Nephron progenitor cell (in vitro differentiated cells): ENCODE results near the gene MRGPRX4.
"Not testable (repeated sequence)": the region's sequence is repeated elsewhere in the genome, so short reads cannot be mapped to it uniquely, and the experiment has no call there.

Source experiments
- DNase-seq: peaks from one replicate; pipeline ENCODE4 v3.0.0; 2021
- H3K27ac Mint-ChIP-seq: 2 replicates; pipeline ENCODE4 v1.8.0; 2021; ENCODE audit warnings: mild to moderate bottlenecking, moderate library complexity, mixed read lengths
- H3K27me3 Mint-ChIP-seq: 2 replicates; pipeline ENCODE4 v1.8.0; 2021; ENCODE audit warnings: mild to moderate bottlenecking, low read depth, mixed read lengths; ENCODE audit not compliant: poor library complexity
- H3K36me3 Mint-ChIP-seq: 2 replicates; pipeline ENCODE4 v1.8.0; 2021; ENCODE audit warnings: low read depth, mixed read lengths
- H3K4me1 Mint-ChIP-seq: 2 replicates; pipeline ENCODE4 v1.8.0; 2021; ENCODE audit warnings: mixed read lengths
- H3K4me3 Mint-ChIP-seq: 2 replicates; pipeline ENCODE4 v1.8.0; 2021; ENCODE audit warnings: mild to moderate bottlenecking, moderate library complexity, mixed read lengths
- H3K9me3 Mint-ChIP-seq: 2 replicates; pipeline ENCODE4 v1.8.0; 2021; ENCODE audit warnings: mild to moderate bottlenecking, moderate library complexity, mixed read lengths
- CTCF ChIP-seq: fragments of 200-600 bp; sonication (generic); IDR thresholded peaks from 2 replicates; pipeline ENCODE4 v1.5.0; 2021; ENCODE audit warnings: antibody characterized with exemption

Gene MRGPRX4

GRCh38 chr11:18173225-18173866 lies 709 bp downstream of the MRGPRX4 start:
- DNase-seq = no peak
- TF ChIP-seq CTCF = no peak
- H3K4me1 Mint-ChIP-seq = no peaks in the 10 kb centered on the region
- H3K9me3 Mint-ChIP-seq = no peaks in the 10 kb centered on the region
- H3K4me3 Mint-ChIP-seq = no peak overlapping the region
- H3K27me3 Mint-ChIP-seq = peaks cover 44% of the 10 kb centered on the region
- H3K27ac Mint-ChIP-seq = no peak overlapping the region
- no peaks in the 10 kb centered on the region for H3K36me3 Mint-ChIP-seq

DNA sequence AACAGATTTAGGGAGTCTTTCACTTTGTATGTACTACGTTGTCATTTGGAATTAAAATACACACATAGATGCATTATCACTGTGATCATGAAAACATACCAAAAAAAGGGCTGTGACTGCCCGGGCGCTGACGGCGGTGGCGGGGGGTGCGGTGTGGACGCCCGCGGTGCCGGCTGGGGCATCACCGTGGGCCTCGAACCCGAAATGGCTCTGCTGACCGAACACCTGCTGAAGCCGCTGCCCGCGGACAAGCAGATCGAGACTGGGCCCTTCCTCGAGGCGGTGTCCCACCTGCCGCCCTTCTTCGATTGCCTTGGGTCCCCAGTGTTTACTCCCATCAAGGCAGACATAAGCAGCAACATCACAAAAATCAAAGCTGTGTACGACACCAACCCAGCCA lies 16.2 kb downstream of the MRGPRX4 start:
- DNase-seq = no peak
- Mint-ChIP-seq H3K4me1 (no peaks in the 10 kb centered on the region), H3K27ac (no peak overlapping the region), H3K27me3 (peaks cover 47% of the 10 kb centered on the region), H3K36me3 (no peaks in the 10 kb centered on the region), H3K9me3 (no peaks in the 10 kb centered on the region), H3K4me3 (no peak overlapping the region)
- no peak for TF ChIP-seq CTCF

- DNase-seq, H3K36me3 Mint-ChIP-seq, H3K9me3 Mint-ChIP-seq, H3K4me1 Mint-ChIP-seq, H3K4me3 Mint-ChIP-seq, H3K27ac Mint-ChIP-seq: not testable (repeated sequence)
- H3K27me3 Mint-ChIP-seq = peaks cover 53% of the 10 kb centered on the region
These were observed 17.0 kb downstream of the MRGPRX4 start for GRCh38 chr11:18189476-18190245.

DNA sequence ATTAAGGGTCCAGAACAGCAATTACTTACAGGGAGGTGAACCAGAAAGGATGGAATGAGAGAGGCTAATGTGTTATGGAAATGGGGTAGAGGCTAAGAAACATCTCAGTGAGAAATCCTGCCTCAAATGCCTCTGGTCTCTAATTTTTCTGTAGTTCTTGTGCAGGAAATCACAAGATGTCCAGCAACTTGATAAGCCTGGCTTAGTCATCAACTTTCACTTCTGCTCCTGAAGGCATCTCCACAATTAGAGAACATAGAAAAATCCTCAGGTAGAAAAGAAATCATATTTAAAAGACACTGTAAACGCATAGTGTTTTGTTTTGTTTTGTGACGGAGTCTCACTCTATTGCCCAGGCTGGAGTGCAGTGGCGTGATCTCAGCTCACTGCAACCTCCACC lies 18.7 kb downstream of the MRGPRX4 start:
- no peak overlapping the region for H3K27ac Mint-ChIP-seq
- no peaks in the 10 kb centered on the region for H3K4me1 Mint-ChIP-seq
- no peak for DNase-seq
- no peaks in the 10 kb centered on the region for H3K9me3 Mint-ChIP-seq
- peaks cover 41% of the 10 kb centered on the region for H3K27me3 Mint-ChIP-seq
- TF ChIP-seq CTCF = no peak
- no peak overlapping the region for H3K4me3 Mint-ChIP-seq
- no peaks in the 10 kb centered on the region for H3K36me3 Mint-ChIP-seq

GRCh38 chr11:18193010-18193409 lies 20.4 kb downstream of the MRGPRX4 start:
- H3K4me1 Mint-ChIP-seq = no peaks in the 10 kb centered on the region
- DNase-seq = no peak
- no peak for TF ChIP-seq CTCF
- no peaks in the 10 kb centered on the region for H3K9me3 Mint-ChIP-seq
- peaks cover 47% of the 10 kb centered on the region for H3K27me3 Mint-ChIP-seq
- H3K36me3 Mint-ChIP-seq = no peaks in the 10 kb centered on the region
- H3K27ac Mint-ChIP-seq = no peak overlapping the region
- no peak overlapping the region for H3K4me3 Mint-ChIP-seq

GRCh38 chr11:18196532-18196931 lies 23.9 kb downstream of the MRGPRX4 start:
- no peaks in the 10 kb centered on the region for H3K9me3 Mint-ChIP-seq
- H3K4me3 Mint-ChIP-seq = no peak overlapping the region
- no peak overlapping the region for H3K27ac Mint-ChIP-seq
- H3K27me3 Mint-ChIP-seq = peaks cover 47% of the 10 kb centered on the region
- no peak for TF ChIP-seq CTCF
- H3K4me1 Mint-ChIP-seq = no peaks in the 10 kb centered on the region
- no peak for DNase-seq
- no peaks in the 10 kb centered on the region for H3K36me3 Mint-ChIP-seq

- H3K4me3 Mint-ChIP-seq, DNase-seq, H3K4me1 Mint-ChIP-seq, H3K9me3 Mint-ChIP-seq, H3K36me3 Mint-ChIP-seq, H3K27ac Mint-ChIP-seq: not testable (repeated sequence)
- H3K27me3 Mint-ChIP-seq = peaks cover 39% of the 10 kb centered on the region
These were observed 25.1 kb downstream of the MRGPRX4 start for GRCh38 chr11:18197738-18198137.
